Fibroblast of skin of left biceps (primary cell): Measurements from ENCODE around the gene FAM200B.

ENCODE experiments used
- DNase-seq, 2 experiments: peaks; one replicate each; pipeline ENCODE4 v3.0.0-alpha.2; 2013; ENCODE audit warnings: low read depth in 2 of 2

The FAM200B gene

GRCh38 chr4:15681372-15682241 lies at the start of gene FAM200B:
FAM200B (plus strand) TSS chr4:15681827; CDS start chr4:15686978, 5,151 bp downstream.
- DNase-seq, result peak; percentile 97 to 98

GRCh38 chr4:15636818-15637217 lies 44.8 kb upstream of the FAM200B start:
- no peak for DNase-seq

- DNase-seq, result no peak
Measured at GRCh38 chr4:15638418-15638817, 43.2 kb upstream of the FAM200B start.

DNA sequence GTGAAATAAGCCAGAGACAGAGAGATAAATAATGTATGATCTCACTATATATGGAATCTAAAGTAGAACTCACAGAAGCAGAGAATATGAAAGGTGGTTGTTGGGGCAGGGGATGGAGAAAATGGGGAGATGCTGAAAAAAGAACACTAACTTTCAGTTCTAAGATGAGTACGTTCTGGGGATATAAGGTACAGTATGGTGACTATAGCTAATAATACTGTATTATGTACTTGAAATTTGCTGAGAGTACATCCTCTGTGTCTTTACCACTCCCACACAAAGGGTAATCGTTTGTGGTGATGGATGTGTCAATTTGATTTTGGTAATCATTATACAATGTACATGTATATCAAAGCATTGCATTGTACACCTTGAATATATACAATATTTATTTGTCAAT lies 33.0 kb upstream of the FAM200B start:
- no peak for DNase-seq

DNA sequence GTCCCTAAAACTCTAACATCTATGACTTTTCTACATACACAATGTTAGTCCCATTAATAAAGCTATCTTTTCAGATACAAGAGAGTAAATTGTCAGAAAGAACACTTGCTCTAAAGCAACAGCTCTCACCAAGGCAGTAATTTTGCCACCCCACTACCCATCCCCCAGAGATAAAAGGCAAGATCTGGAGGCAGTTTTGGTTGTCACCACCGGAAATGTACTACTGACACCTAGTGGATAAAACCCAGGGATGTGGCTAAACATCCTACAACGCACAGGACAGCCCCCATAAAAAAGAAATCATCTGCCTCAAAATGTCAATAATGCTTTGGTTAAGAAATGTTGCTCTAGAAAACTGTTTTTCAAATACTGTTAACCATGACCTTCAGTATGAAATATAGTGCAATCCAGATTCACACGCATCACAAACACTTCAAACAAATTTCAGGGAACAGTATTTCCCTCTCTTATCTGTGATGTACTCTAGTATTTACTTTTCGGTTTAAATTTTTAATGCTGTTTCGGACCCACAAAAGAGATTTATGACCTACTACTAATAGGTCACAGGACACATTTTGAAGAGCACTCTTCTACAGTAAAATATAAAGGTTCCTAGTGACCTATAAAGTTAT lies 31.6 kb upstream of the FAM200B start:
- peak in 1 of 2 experiments; percentile 11 for DNase-seq

- no peak for DNase-seq
Measured at GRCh38 chr4:15651676-15652075, 30.0 kb upstream of the FAM200B start.

DNA sequence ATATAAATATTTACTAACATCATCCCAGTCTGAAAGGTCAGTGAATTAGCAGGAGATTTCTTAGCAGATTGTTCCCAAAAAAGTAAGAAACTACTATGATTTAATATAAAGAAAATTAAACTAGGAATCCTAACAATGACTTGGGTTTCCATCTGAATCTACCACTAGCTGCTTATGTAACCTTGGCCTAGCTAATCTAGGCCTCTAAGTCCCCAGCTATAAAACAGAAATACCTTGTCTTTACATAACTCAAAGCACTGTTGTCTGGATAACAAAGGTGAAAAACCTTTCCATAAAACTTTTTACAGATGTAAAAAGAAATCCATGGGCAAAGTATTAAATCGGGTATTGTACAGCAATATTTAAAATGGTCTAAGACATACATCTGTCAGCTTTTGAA lies 29.4 kb upstream of the FAM200B start:
- DNase-seq, result no peak

GRCh38 chr4:15652841-15653240 lies 28.8 kb upstream of the FAM200B start:
- no peak for DNase-seq

- DNase-seq, result no peak
Measured at GRCh38 chr4:15653420-15653819, 28.2 kb upstream of the FAM200B start.

DNA sequence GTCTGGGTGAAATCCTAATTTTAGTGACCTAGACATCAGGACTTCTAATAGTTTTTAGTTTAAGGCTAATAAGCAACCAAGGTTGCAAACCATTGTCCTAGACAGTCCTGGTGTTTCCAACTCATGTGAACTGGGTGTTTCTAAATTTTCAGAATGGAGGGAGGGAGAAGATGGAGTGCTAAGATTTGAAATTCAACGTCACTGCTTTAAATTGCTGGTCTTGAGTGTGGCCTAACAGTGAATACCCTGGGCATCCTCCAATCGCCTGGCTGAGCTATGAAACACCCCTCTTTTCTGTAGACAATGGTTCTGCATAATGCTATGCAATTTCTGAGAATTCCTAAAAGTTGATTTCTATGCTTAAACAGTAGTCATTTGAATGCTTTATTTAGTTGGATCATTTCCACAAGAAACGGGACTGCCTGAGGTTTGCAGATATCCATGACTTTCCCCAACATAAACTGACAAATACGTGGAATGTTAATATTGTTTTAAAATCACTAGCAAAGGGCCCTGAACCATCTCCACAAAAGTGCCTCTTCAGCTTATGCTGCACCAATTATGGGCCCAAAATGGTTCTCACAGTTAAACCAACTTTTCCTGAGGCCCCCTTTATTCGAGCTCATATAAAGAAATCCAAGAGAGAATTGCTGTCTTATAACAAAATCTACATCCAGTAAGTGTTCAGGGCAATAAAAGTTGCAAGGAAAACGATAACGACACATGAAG lies 27.6 kb upstream of the FAM200B start:
- DNase-seq, result no peak

DNA sequence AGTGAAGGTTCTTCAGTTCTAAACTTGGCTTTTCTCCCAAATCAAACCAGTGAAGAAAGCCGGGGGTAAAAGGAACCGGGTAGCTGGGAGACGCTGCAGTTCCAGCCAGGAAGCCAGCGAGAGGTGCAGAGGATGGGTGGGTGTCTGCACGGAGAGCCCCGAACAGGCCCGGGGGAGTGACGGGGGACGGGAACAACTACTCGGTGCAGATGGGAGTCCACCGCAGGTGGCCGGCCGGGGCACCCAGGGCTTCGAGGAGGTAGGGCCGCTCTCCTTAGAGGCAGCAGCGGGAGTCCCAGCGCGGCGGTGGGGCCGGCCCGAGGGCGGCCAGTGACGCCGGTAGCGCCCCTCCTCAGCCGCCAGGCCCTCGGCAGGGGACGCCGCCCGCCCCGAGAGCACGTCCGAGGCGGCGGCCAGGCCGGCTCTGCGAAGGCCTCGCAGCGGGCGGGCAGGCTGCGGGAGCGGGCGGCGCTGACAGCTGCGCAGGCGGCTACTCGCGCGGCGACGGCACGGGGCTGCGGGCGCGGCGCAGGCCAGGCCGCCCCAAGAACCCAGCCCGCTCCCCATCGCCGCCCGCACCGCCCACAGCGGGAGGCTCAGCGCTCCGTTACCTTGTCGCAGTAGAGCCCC lies 26.9 kb upstream of the FAM200B start:
- no peak for DNase-seq

DNA sequence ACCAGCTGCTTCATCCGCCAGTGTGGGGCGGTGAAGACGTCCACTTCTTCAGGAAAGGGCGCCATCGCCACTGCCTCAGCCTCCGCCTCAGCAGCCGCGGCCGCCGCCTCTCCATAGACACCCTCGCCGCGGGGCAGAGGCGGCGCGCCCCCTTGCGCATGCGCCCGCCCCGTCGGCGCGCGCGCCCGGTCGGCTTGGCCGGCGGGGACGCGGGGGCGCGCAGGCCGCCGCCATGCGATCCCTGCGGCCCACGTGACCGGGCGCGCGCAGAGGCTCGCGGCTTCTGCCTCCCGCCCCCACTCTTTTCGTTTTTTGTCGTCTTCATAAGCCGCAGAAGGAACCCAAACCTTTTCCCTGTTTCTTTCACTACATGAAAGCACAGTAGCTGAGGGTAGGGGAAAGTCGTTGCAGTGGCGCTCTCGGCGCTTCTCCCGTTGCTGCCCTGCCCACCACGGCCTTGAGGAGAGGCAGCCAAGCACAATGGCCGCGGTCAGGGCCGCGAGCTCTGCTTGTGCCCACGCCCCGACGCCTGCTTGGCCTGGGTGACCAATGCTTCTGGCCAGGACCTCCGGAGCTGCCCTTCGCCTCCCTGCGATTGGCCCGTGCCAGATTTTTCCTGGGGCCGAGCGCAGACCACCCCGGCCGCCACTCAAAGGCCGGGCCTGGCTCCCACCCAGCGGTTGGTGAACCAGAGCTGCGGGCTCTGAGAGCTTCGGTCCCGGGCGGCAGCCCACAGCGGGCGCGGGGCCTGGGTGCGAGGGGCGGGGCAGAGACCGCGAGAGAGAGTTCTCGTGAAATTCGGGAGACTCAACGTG lies 26.2 kb upstream of the FAM200B start, which contains the start of gene FBXL5:
Gene FBXL5, minus strand, starts transcription at position 135 of the 815 bp plus-strand sequence. Its CDS starts 70 bp downstream, at position 65.
- peak; percentile 73 to 74 for DNase-seq

- DNase-seq, result no peak
Measured at GRCh38 chr4:15656038-15656470, 25.6 kb upstream of the FAM200B start.

GRCh38 chr4:15657366-15657765 lies 24.3 kb upstream of the FAM200B start:
- DNase-seq, result no peak

DNA sequence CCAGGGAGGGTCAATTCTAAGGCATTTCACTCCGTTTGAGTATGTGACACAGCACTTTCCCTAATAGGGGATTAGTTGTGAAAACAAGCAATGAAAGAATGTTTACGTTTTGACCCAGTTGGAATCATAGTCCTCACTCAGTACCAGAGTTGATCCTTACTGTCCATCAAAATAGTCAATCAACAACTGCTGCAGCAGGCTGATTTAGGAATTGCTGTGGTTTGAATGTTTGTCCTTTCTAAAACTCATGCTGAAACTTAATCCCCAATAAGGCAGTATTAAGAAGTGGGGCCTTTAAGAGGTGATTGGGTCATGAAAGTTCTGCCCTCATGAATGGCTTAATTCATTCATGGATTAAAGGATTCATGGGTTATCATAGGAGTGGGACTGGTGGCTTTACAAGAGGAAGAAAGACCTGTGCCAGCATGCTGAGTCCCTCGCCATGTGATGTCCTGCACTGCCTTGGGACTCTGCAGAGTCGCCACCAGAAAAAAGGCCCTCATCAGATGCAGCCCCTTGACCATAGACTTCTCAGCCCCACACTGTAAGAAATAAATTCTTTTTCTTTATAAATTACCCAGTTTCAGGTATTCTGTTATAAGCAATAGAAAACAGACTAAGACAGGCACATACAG lies 23.4 kb upstream of the FAM200B start:
- no peak for DNase-seq

DNA sequence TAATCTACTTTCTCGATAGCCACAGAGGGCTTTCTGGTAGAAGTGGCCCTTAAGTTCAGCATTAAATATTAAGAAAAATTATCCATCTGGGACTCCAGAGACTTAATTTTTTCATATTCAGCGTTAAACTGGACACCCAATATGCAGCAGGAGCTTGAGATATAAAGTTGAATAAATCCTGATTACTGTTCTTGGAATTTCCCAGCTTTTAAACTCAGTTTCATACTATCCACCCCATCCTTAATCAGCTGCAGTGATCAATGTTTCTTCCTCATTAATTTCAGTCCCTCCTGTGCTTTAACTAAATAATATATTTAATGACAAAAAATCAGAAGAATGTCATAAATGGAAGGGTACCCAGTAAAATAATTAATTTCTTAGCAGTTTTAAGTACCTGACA lies 22.8 kb upstream of the FAM200B start:
- DNase-seq, result no peak

DNA sequence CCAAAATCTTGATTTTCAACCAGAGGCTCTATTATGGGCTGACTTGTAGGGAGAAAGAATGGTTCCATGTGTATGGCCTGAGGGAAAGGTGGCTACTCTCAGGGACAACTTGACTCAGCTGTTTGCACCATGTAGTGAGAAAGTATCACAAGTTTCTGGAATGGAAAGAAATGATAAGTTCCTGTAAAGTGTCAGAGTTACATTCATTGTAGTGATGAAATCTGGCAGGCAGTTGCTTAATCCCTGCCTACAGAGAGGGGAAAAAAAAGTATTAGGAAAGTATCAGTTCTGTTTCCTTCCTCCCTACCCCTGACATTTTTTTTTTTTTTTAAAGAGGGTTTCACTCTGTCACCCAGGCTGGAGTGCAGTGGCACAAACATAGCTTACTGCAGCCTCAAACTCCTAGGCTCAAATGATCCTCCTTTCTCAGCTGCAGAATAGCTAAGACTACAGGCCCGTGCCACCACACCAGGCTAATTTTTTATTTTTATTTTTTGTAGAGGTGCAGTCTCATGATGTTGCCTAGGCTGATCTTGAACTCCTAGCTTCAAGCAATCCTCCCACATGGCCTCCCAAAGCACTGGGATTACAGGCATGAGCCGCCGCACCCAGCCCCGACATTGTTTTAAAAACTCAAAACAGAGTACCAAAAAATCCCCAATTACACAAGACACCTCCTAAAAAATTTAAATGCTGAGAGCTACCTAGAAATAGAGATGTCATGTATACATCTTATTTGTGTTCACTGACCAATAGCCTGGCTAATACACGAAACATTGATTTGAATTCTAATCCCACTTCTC lies 21.7 kb upstream of the FAM200B start:
- DNase-seq, result peak in 1 of 2 experiments; percentile 44

- DNase-seq, result no peak
Measured at GRCh38 chr4:15665753-15666365, 15.8 kb upstream of the FAM200B start.

DNA sequence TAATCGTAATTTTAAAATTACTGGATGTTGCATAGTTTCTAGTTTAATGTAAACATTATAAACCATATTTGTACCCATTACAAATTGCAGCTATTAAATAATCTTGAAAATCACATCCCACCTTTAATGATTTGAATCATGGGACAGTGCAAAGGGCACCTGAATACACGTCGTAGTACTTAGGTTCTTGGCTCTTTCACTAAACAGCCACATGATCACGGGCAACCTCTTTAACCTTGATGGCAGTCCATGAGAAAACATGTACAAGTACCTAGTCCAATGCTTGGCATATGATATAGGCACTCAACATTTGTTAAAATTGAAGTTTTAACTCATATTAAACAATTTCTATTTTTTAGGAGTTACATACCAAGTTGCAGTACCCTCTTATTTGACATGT lies 14.6 kb upstream of the FAM200B start:
- no peak for DNase-seq
